GM18526 (cell line): ENCODE results near the gene RMDN3.

Experiments used
- POLR2A ChIP-seq: IDR thresholded peaks from 3 replicates; pipeline ENCODE4 v1.6.1; 2011; ENCODE audit not compliant: insufficient read length; ENCODE audit errors: extremely low read depth

RMDN3 gene

GRCh38 chr15:40763801-40764628, 9.0 kb upstream of the RMDN3 start, which contains the start of gene GCHFR:
TSS of gene GCHFR (plus strand) at chr15:40764068. CDS start at chr15:40764181, 113 bp downstream.
- peak; percentile 22 for TF ChIP-seq POLR2A

DNA sequence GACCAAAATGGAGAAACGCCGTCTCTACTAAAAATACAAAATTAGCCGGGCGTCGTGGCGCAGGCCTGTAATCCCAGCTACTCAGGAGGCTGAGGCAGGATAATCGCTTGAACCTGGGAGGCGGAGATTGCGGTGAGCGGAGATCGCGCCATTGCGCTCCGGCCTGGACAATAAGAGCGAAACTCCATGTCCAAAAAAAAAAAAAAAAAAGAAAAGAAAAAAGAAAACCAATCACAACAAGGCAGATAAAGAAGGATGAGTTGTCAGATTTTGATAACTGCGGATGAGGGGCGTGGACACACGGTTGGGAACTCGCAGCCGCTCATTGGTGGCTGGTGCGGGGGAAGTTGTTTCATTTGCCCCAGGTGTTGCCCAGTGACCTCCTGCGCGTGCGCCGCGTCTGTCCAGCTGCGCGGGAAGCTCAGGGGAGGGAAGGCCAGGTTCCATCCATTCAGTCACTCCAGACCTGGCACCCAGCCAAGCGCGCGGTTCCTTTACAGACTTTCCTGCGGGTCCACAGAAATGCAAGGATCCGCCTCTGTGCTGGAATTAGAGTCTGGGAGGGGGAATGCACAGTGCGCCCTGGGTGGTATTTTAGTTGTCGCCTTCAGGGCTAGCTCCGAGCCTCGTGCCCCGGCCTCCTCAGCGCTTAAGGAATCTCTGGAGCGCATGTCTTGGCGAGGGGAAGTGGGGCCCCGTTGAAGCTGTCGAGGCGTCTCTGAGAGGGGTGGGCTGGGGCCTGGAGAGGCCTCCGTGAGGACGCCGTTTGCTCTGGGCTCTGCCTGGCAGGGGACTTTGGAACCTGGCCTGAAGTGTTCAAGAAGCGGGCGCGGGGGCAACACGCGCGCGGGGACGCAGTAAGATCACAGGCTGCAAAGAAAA, 8.1 kb upstream of the RMDN3 start:
- no peak for TF ChIP-seq POLR2A

DNA sequence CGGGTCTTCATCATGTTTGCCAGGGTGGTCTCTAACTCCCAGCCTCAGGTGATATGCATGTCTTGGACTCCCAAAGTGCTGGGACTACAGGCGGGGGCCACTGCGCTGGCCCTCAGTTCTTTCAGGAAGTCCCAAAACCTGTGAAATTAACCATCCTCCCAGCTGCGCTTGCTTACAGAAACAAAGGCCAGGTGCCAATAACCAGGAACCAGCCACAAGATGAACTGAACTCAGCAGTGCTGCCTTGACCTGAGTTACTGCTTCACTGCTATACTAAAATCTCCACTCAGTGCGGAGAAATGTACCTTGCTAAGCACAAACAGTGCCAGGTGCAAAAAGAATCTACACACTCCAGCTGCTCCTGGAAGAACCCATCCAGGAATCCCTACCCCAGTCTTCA, 4.9 kb upstream of the RMDN3 start:
- no peak for TF ChIP-seq POLR2A

DNA sequence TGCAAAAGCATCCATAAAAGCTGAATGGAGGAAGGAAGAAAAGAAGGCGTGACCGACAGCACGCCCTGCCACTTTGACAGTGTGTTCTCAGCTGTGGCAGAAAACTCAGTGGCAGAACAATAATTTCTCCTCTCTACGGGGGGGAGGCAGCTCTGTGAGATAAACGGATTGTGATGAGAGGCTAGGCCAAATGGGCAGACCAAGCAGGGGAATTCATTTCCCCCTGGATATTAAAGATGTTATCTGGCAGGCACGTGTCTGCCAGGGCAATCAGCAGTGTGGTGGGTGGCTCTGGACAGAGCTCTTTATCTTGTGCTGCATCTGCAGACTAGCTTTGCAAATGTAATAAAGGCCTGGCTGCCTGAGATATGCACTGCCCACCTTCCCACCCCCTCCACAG, 1.9 kb upstream of the RMDN3 start:
- no peak for TF ChIP-seq POLR2A

DNA sequence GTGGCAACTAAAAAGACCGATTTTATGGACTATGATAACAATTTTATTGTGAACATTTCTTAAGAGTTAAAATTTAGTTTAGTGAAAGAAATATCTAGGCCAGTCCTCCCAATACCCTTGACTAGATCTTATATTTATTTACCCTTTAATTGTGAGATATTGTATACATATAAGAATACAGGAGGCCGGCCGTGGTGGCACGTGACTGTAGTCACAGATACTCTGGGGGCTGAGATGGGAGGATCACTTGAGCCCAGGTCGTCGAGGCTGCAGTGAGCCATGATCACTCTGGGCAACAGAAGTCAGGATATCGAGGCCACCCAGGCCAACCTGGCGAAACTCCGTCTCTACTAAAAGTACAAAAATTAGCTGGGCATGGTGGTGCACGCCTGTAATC, 756 bp upstream of the RMDN3 start:
- no peak for TF ChIP-seq POLR2A

GRCh38 chr15:40754574-40754882, 526 bp downstream of the RMDN3 start:
- TF ChIP-seq POLR2A = no peak

DNA sequence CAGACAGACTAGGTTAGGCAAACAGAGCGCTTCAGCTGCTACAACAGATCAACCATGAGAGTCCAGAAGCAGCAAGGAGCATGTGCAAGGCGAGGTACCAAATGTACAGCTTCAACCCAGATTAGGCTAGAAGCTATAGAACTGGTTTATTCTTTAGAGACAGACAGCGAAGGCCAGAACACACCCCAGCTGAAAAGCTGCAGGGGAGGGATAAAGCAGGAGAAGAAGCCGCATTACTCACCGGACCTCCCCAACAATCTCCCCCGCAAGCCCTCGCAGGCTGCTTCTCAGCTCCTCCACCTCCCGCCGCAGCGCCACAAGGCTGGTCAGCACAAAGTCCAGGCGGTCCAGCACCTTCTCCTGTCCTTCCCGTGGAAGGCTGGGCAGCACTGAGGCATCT, 3.3 kb downstream of the RMDN3 start:
- no peak for TF ChIP-seq POLR2A

- no peak for TF ChIP-seq POLR2A
Measured at GRCh38 chr15:40750885-40751284, 4.2 kb downstream of the RMDN3 start.

DNA sequence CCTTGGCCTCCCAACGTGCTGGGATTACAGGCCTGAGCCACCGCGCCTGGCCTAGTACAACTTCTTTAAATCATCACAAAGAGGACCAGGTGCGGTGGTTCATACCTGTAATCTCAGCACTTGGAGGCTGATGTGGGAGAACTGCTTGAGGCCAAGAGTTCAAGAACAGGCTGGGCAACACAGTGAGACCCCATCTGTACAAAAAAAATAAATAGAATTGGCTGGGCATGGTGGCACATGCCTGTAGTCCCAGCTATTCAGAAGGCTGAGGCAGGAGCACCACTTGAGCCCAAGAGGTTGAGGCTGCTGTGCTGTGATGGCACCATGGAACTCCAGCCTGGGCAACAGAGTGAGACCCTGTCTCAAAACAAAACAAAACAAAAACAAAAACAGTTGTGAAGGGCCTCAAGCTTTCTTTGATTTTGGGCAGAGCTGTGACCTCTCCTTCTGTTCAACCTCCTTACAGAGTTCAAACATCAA, 5.9 kb downstream of the RMDN3 start:
- no peak for TF ChIP-seq POLR2A

- TF ChIP-seq POLR2A = no peak
Measured at GRCh38 chr15:40747685-40748631, 7.1 kb downstream of the RMDN3 start.

DNA sequence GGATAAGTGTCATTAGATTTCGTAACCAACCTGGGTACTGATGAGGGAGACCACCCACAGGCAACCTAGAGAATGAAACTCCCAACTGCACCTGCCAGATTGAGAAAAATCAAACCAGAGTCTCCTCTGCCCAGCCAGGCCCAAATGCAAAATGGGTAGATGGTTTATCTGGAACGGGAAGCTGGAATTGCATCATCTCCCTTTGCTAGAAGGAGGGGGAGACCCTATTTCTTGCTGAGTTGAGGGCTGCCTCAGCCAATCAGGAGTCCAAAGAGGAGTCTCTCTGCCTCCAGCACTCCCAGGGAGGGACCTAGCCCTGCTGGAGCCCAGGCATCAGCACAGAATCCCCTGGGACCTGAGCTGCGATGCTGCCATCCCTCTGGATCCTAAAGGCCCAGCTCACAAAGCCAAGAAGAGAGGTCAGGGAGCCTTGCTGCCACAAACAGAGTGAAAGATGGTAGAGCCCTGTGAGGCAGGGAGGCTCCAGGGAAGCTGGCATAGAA, 8.1 kb downstream of the RMDN3 start:
- TF ChIP-seq POLR2A = no peak

- TF ChIP-seq POLR2A = no peak
Measured at GRCh38 chr15:40744815-40745152, 10.3 kb downstream of the RMDN3 start.

DNA sequence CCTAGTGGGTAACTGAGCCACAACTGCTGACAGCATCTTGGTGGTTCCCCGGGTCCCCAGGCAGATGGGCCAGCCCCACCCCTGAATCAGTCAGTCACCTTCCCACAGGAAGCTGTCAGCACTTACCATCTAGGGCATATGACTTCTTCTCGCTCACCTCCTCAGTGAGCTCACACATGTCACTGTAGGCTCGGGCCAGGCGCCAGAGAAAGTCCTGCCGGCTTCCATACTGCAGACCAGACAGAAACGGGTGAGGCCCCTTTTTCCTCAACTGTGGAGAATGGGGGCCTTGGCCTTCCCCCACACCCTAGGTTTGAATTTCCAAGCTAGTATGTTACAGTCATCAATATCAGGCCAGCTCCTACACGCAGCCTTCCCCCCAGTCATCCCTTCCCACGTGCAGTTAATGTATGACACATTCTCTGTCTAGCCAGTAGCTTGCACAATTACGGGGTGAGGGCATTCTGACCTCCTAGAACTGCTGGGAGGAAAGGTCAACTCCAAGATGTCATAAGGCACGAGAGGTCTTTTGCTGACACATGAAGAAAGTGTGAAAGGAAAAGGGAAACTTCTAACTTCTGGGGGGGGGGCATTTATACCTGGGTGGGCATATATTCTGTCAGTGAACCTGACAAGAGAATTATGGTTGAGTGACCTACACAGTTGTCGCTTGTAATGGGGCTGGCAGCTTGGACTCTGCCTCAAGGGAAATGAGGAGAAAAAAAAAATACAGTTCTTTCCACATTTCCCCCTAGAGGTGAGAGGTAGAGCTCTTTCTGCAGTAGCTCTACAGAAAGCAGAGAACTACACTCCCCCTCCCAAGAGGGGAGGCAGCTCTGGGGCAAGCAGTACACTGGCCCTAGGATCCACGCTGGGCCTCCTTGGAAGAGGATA, 10.9 kb downstream of the RMDN3 start:
- TF ChIP-seq POLR2A = no peak

DNA sequence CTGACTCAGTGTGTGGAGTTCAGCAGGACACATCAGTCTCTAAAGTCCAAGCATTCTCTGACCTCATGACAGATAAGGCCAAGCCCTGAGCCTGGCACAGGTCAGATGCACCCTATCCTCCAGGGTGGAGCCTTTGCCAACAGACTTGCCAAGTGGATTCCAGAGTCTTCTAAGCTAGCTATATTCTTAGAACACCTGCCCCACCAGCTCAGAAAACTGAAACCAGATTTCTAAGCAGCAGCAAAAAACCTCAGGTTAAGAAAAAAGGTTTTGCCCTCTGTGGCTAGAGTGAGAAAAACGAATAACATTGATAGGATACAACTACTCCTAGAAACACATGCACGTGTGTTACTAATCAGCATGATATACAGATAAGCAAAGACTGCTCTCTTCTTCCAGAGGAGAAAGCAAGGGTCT, 11.6 kb downstream of the RMDN3 start:
- no peak for TF ChIP-seq POLR2A
